IMR-90 (cell line): ENCODE data around the gene SCD. TPM values are rescaled to one million over a fixed set of nuclear protein-coding genes. Genes with fewer than 3 reads are reported as not detected.
A peak's percentile ranks its signal among the peaks of the same experiment; 100 is the strongest.

Experiments
- ATAC-seq: fragments of 200-7000 bp; cut with Tn5 transposase; 2 replicates; pipeline ENCODE4 v1.9.1; 2020; ENCODE audit warnings: low read depth, mild to moderate bottlenecking, moderate library complexity
- Bru-seq: library from RNA; stranded (reverse); fragments of 400-500 nt; gene quantifications from one replicate; lab custom pipeline; 2021; lab: Mats Ljungman, UMichigan
- BruChase-seq, 2 experiments: library from RNA; stranded (reverse); fragments of 400-500 nt; gene quantifications; one replicate each; lab custom pipeline; 2021; lab: Mats Ljungman, UMichigan
- BruUV-seq: library from RNA; stranded (reverse); fragments of 400-500 nt; replicated peaks from 2 replicates; lab custom pipeline; 2021; lab: Mats Ljungman, UMichigan
- CTCF ChIA-PET: fragments of 300-600 bp; formaldehyde crosslinking; extraction: SDS; loops from one replicate; lab custom pipeline; 2021; ENCODE audit warnings: antibody characterized with exemption; lab: Yijun Ruan, JAX
- POLR2A ChIA-PET: fragments of 300-600 bp; sonication (Branson Sonifier 250); formaldehyde crosslinking; loops from one replicate; lab custom pipeline; 2022; ENCODE audit warnings: antibody characterized with exemption; ENCODE audit not compliant: unreplicated experiment; lab: Charles Lee
- DNase-seq: peaks from one replicate; pipeline ENCODE4 v3.0.0; 2013
- H2AFZ ChIP-seq: replicated peaks from 2 replicates; pipeline ENCODE3; 2013; ENCODE audit warnings: low read length, mild to moderate bottlenecking; ENCODE audit not compliant: poor library complexity
- H2AK5ac ChIP-seq: 2 replicates; pipeline ENCODE4 v1.6.1; 2013; ENCODE audit warnings: low read depth, low read length, inconsistent platforms
- H2AK9ac ChIP-seq: replicated peaks from 2 replicates; pipeline ENCODE3; 2013; ENCODE audit warnings: mild to moderate bottlenecking, low read depth, low read length, moderate library complexity; ENCODE audit not compliant: poor library complexity
- H2BK120ac ChIP-seq: 2 replicates; pipeline ENCODE4 v1.6.1; 2013; ENCODE audit warnings: low read depth, low read length, inconsistent platforms
- H2BK15ac ChIP-seq: 3 replicates; pipeline ENCODE4 v1.6.1; 2013; ENCODE audit warnings: low read depth, low read length, inconsistent platforms
- H2BK20ac ChIP-seq: 2 replicates; pipeline ENCODE4 v1.6.1; 2013; ENCODE audit warnings: low read depth, mild to moderate bottlenecking, inconsistent platforms, low read length, moderate library complexity
- H2BK5ac ChIP-seq: 2 replicates; pipeline ENCODE4 v1.6.1; 2013; ENCODE audit warnings: mild to moderate bottlenecking, low read depth, low read length, inconsistent platforms; ENCODE audit not compliant: poor library complexity, severe bottlenecking
- H3K14ac ChIP-seq: replicated peaks from 2 replicates; pipeline ENCODE4 v1.6.1; 2013; ENCODE audit warnings: low read depth, low read length, inconsistent platforms
- H3K18ac ChIP-seq: 2 replicates; pipeline ENCODE4 v1.6.1; 2013; ENCODE audit warnings: low read depth, low read length, control low read depth
- H3K23ac ChIP-seq: 2 replicates; pipeline ENCODE4 v1.6.1; 2013; ENCODE audit warnings: low read depth, low read length, inconsistent platforms
- H3K27ac ChIP-seq: 2 replicates; pipeline ENCODE4 v1.5.1; 2013; ENCODE audit warnings: mild to moderate bottlenecking, control low read depth, low read length; ENCODE audit not compliant: insufficient read depth
- H3K27me3 ChIP-seq: 2 replicates; pipeline ENCODE4 v1.6.1; 2013; ENCODE audit warnings: low read length; ENCODE audit not compliant: control insufficient read depth, insufficient read depth
- H3K36me3 ChIP-seq: 2 replicates; pipeline ENCODE4 v1.6.1; 2013; ENCODE audit warnings: low read length, mixed read lengths; ENCODE audit not compliant: control insufficient read depth, insufficient read depth
- H3K4ac ChIP-seq: 2 replicates; pipeline ENCODE4 v1.6.1; 2013; ENCODE audit warnings: low read depth, low read length, inconsistent platforms
- H3K4me1 ChIP-seq: 2 replicates; pipeline ENCODE4 v1.6.1; 2013; ENCODE audit warnings: low read length, mixed read lengths; ENCODE audit not compliant: control insufficient read depth, insufficient read depth
- H3K4me2 ChIP-seq: 2 replicates; pipeline ENCODE4 v1.6.1; 2013; ENCODE audit warnings: low read depth, mild to moderate bottlenecking, control low read depth, low read length, moderate library complexity
- H3K4me3 ChIP-seq: 2 replicates; pipeline ENCODE4 v1.5.1; 2013; ENCODE audit warnings: low read depth, mild to moderate bottlenecking, control low read depth, low read length, moderate library complexity; ENCODE audit not compliant: insufficient read depth
- H3K56ac ChIP-seq: 2 replicates; pipeline ENCODE4 v1.6.1; 2013; ENCODE audit warnings: low read length, inconsistent platforms; ENCODE audit not compliant: insufficient read depth; ENCODE audit errors: extremely low read depth
- H3K79me1 ChIP-seq, 2 experiments: 2 replicates each; pipeline ENCODE4 v1.6.1; 2013; ENCODE audit warnings: low read length in 2 of 2, inconsistent platforms in 1 of 2, low read depth in 1 of 2
- H3K9ac ChIP-seq: 2 replicates; pipeline ENCODE4 v1.6.1; 2013; ENCODE audit warnings: low read depth, low read length, control low read depth
- H3K9me1 ChIP-seq: 2 replicates; pipeline ENCODE4 v1.6.1; 2013; ENCODE audit warnings: low read length, inconsistent platforms; ENCODE audit not compliant: insufficient read depth
- H3K9me3 ChIP-seq: 2 replicates; pipeline ENCODE4 v1.6.1; 2013; ENCODE audit warnings: low read length; ENCODE audit not compliant: control insufficient read depth, insufficient read depth
- H4K20me1 ChIP-seq: 2 replicates; pipeline ENCODE4 v1.6.1; 2013; ENCODE audit warnings: low read length, inconsistent platforms; ENCODE audit not compliant: insufficient read depth
- H4K5ac ChIP-seq: 2 replicates; pipeline ENCODE4 v1.6.1; 2013; ENCODE audit warnings: mild to moderate bottlenecking, low read depth, low read length, control low read depth
- H4K8ac ChIP-seq, 2 experiments: 2 replicates each; pipeline ENCODE4 v1.6.1; 2013; ENCODE audit warnings: low read depth in 2 of 2, low read length in 2 of 2, control low read depth in 1 of 2, inconsistent platforms in 1 of 2
- H4K91ac ChIP-seq: 2 replicates; pipeline ENCODE4 v1.6.1; 2013; ENCODE audit warnings: low read depth, low read length, inconsistent platforms; ENCODE audit not compliant: insufficient read depth
- CEBPB ChIP-seq: IDR thresholded peaks from 2 replicates; pipeline ENCODE4 v1.6.1; 2012; ENCODE audit warnings: low read depth, low read length, improper control_type of control experiment
- CHD1 ChIP-seq: IDR thresholded peaks from 2 replicates; pipeline ENCODE4 v1.6.1; 2012; ENCODE audit warnings: low read depth, low read length, improper control_type of control experiment
- MAZ ChIP-seq: IDR thresholded peaks from 2 replicates; pipeline ENCODE4 v1.6.1; 2012; ENCODE audit warnings: low read depth, mild to moderate bottlenecking, low read length, improper control_type of control experiment, moderate library complexity, borderline replicate concordance
- MXI1 ChIP-seq: IDR thresholded peaks from 2 replicates; pipeline ENCODE4 v1.6.1; 2012; ENCODE audit warnings: low read depth, mild to moderate bottlenecking, low read length, moderate library complexity, borderline replicate concordance
- RAD21 ChIP-seq: IDR thresholded peaks from 2 replicates; pipeline ENCODE4 v1.6.1; 2012; ENCODE audit warnings: low read length, improper control_type of control experiment
- RCOR1 ChIP-seq: IDR thresholded peaks from 2 replicates; pipeline ENCODE4 v1.6.1; 2012; ENCODE audit warnings: mild to moderate bottlenecking, low read length, improper control_type of control experiment; ENCODE audit not compliant: insufficient replicate concordance
- RFX5 ChIP-seq: IDR thresholded peaks from 2 replicates; pipeline ENCODE4 v1.8.0; 2012; ENCODE audit warnings: low read depth, mild to moderate bottlenecking, low read length, moderate library complexity
- SMC3 ChIP-seq: fragments of 150-350 bp; IDR thresholded peaks from 2 replicates; pipeline ENCODE4 v1.6.1; 2016; ENCODE audit warnings: low read depth, mild to moderate bottlenecking, antibody characterized with exemption, low read length, moderate library complexity
- WGBS, 2 experiments: methylation state at CpG; one replicate each; pipeline versions ENCODE4 v1.1.5 to v1.1.7; 2013; ENCODE audit warnings: missing lambda C conversion rate in 2 of 2; ENCODE audit not compliant: insufficient read length in 1 of 2; ENCODE audit errors: extremely low coverage in 2 of 2; 5-methylcytosine and 5-hydroxymethylcytosine counted together
- dilution Hi-C: fragments of 300-500 bp; cut with HindIII; formaldehyde crosslinking; loops from one replicate; pipeline ENCODE4 v1.14.3; 2018; ENCODE audit warnings: low sequenced_read_pairs; ENCODE audit not compliant: unreplicated experiment
- in situ Hi-C: fragments of 300-500 bp; cut with MboI; formaldehyde crosslinking; loops from 3 replicates; pipeline ENCODE4 v1.14.3; 2019; ENCODE audit warnings: low sequenced_read_pairs, inconsistent platforms, mixed read lengths
- intact Hi-C: fragments of 100-400 bp; cut with micrococcal nuclease; formaldehyde crosslinking; loops from 2 replicates; pipeline ENCODE4 v1.10.0; 2022
- long read RNA-seq: library from polyadenylated mRNA; unstranded; transcript quantifications from one replicate; pipeline ENCODE4 v2.0.0, GENCODE V29; 2021; ENCODE audit not compliant: unreplicated experiment
- polyA plus RNA-seq, 3 experiments: library from polyadenylated mRNA; depleted of rRNA; stranded (reverse); fragments of >200 nt; gene quantifications; 2 replicates each; pipeline ENCODE4 v1.2.3, GENCODE V29; 2012; ENCODE audit warnings: low replicate concordance in 1 of 3
- total RNA-seq: library from RNA; depleted of rRNA; stranded (reverse); fragments of >200 nt; gene quantifications from 2 replicates; pipeline ENCODE4 v1.2.3, GENCODE V29; 2012; rRNA removed
- TF ChIP-seq, protein P1 (sequence below): conservative IDR thresholded peaks from 2 replicates; pipeline ENCODE4 v1.5.1; 2012; ENCODE audit warnings: mild to moderate bottlenecking, low read depth, low read length, improper control_type of control experiment
- TF ChIP-seq, protein P2 (sequence below): fragments of 150-350 bp; IDR thresholded peaks from 2 replicates; pipeline ENCODE4 v1.6.1; 2016; ENCODE audit warnings: low read depth, mild to moderate bottlenecking, low read length, moderate library complexity, borderline replicate concordance

The SCD gene
- total RNA-seq, result 49.2 and 50.7 TPM in 2 replicates
- 56.6 and 65.1 TPM in 2 replicates for polyA plus RNA-seq (2012; rRNA removed)
- 31.2 and 34.4 TPM in 2 replicates for polyA plus RNA-seq (2012; cell fraction: cytosol; rRNA removed)
- 9.7 and 25.2 TPM in 2 replicates for polyA plus RNA-seq (2012; cell fraction: nucleus; rRNA removed; ENCODE audit: low replicate concordance)
- Bru-seq, nascent RNA, result percentile 66 among the genes with signal in this experiment
- BruChase-seq, experiment 1, labeled RNA remaining after a 6-hour chase, result percentile 95 among the genes with signal in this experiment
- BruChase-seq, experiment 2, labeled RNA remaining after a 2-hour chase, result percentile 89 among the genes with signal in this experiment
- long read RNA-seq, full-length matches to known transcripts, result 31 of 59 reads
- long read RNA-seq, partial matches to known transcripts, result 25 of 59 reads
- long read RNA-seq, other reads (novel, unspliced or antisense), result 3 of 59 reads

DNA sequence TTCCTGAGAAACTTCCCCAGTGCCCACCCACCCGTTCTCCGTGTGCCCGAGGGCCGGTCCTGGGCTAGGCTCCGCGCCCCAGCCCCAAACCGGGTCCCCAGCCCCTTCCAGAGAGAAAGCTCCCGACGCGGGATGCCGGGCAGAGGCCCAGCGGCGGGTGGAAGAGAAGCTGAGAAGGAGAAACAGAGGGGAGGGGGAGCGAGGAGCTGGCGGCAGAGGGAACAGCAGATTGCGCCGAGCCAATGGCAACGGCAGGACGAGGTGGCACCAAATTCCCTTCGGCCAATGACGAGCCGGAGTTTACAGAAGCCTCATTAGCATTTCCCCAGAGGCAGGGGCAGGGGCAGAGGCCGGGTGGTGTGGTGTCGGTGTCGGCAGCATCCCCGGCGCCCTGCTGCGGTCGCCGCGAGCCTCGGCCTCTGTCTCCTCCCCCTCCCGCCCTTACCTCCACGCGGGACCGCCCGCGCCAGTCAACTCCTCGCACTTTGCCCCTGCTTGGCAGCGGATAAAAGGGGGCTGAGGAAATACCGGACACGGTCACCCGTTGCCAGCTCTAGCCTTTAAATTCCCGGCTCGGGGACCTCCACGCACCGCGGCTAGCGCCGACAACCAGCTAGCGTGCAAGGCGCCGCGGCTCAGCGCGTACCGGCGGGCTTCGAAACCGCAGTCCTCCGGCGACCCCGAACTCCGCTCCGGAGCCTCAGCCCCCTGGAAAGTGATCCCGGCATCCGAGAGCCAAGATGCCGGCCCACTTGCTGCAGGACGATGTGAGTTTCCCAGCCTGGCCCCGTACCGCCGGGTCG is at the start of gene SCD:
TSS of gene SCD (plus strand) at position 469 of the 803 bp plus-strand sequence. CDS start at position 741, 272 bp downstream.
- Histone ChIP-seq H2BK5ac (peak within 1 kb of the TSS; percentile 12), H2AFZ (peak within 1 kb of the TSS; percentile 88), H3K56ac (peak within 1 kb of the TSS; percentile 77; the same call in 1 of the 2 replicates), H3K4me3 (peak within 1 kb of the TSS; percentile 92), H3K4me1 (peaks cover 18% of the 10 kb centered on the region), H3K27ac (peak within 1 kb of the TSS; percentile 45), H2BK15ac (peak within 1 kb of the TSS; percentile 32; the same call in 2 of the 3 replicates), H3K27me3 (no peaks in the 10 kb centered on the region), H3K4me2 (peak within 1 kb of the TSS; percentile 89), H3K9me1 (peaks cover 10% of the 10 kb centered on the region), H4K8ac (peak within 1 kb of the TSS in 1 of 2 experiments; percentile 42; a peak in 1 of 4 replicates), H3K79me1 (peaks cover 12 to 45% of the 10 kb centered on the region in 2 experiments), H2AK5ac (peak within 1 kb of the TSS; percentile 10; the same call in 1 of the 2 replicates), H3K14ac (peak within 1 kb of the TSS; percentile 73), H2BK120ac (peak within 1 kb of the TSS; percentile 50; the same call in 1 of the 2 replicates), H3K23ac (peak within 1 kb of the TSS; percentile 98), H4K5ac (no peak within 1 kb of the TSS), H3K4ac (peak within 1 kb of the TSS; percentile 79), H2BK20ac (no peak within 1 kb of the TSS), H3K36me3 (peaks cover 22% of the 10 kb centered on the region), H3K9ac (peak within 1 kb of the TSS; percentile 74), H3K9me3 (no peaks in the 10 kb centered on the region), H4K20me1 (peaks cover 43% of the 10 kb centered on the region; the same call in 1 of the 2 replicates), H4K91ac (peak within 1 kb of the TSS; percentile 16; the same call in 1 of the 2 replicates), H3K18ac (peak within 1 kb of the TSS; percentile 29), H2AK9ac (peak within 1 kb of the TSS; percentile 73)
- ChIA-PET POLR2A (interaction anchor here (0.5 to 1.4 kb wide), 3 partner anchors 14 to 667 kb away, joined by 3 read pairs; no protein-coding TSS in a partner anchor), CTCF (interaction anchor here (0.6 to 1.9 kb wide), 4 partner anchors 13 to 162 kb away, joined by 3 to 5 read pairs (median 4); no protein-coding TSS in a partner anchor)
- 0% methylated on average over 34 of the region's 73 CpGs; no CpG with 5 or more reads in 1 of the 2 experiments for WGBS, 2 experiments
- ATAC-seq (peak; percentile 89), DNase-seq (peak; percentile 88)
- dilution Hi-C loops (no loop called here), intact Hi-C loops (loop anchor here (2.0 kb wide), 1 partner anchor 26 kb away; no protein-coding TSS in a partner anchor), in situ Hi-C loops (loop anchor here (25.0 kb wide), 1 partner anchor 540 kb away; no protein-coding TSS in a partner anchor)
- TSS peak; percentile 94 for BruUV-seq
- TF ChIP-seq CEBPB (no peak), CHD1 (no peak), MXI1 (no peak; the same call in 1 of the 2 replicates), RFX5 (no peak), SMC3 (no peak), MAZ (peak; percentile 79), RCOR1 (no peak), RAD21 (no peak)
- TF ChIP-seq, protein P1, sequence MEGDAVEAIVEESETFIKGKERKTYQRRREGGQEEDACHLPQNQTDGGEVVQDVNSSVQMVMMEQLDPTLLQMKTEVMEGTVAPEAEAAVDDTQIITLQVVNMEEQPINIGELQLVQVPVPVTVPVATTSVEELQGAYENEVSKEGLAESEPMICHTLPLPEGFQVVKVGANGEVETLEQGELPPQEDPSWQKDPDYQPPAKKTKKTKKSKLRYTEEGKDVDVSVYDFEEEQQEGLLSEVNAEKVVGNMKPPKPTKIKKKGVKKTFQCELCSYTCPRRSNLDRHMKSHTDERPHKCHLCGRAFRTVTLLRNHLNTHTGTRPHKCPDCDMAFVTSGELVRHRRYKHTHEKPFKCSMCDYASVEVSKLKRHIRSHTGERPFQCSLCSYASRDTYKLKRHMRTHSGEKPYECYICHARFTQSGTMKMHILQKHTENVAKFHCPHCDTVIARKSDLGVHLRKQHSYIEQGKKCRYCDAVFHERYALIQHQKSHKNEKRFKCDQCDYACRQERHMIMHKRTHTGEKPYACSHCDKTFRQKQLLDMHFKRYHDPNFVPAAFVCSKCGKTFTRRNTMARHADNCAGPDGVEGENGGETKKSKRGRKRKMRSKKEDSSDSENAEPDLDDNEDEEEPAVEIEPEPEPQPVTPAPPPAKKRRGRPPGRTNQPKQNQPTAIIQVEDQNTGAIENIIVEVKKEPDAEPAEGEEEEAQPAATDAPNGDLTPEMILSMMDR, result no peak
- TF ChIP-seq, protein P2, sequence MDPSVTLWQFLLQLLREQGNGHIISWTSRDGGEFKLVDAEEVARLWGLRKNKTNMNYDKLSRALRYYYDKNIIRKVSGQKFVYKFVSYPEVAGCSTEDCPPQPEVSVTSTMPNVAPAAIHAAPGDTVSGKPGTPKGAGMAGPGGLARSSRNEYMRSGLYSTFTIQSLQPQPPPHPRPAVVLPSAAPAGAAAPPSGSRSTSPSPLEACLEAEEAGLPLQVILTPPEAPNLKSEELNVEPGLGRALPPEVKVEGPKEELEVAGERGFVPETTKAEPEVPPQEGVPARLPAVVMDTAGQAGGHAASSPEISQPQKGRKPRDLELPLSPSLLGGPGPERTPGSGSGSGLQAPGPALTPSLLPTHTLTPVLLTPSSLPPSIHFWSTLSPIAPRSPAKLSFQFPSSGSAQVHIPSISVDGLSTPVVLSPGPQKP, result no peak
